BLaER1 treated with 17β-estradiol and CSF1 and Interleukin-3, amounts not matched to agents 10 nM and 100 nM (cell line): ENCODE results near the gene UBXN2A.

ENCODE experiments used
- H3K27ac ChIP-seq, 11 experiments: shearing (Covaris generic); formaldehyde crosslinking; 2 replicates each; pipeline ENCODE4 v1.8.1; 2022
- H3K27me3 ChIP-seq, 11 experiments: shearing (Covaris generic); formaldehyde crosslinking; 2 replicates each; pipeline ENCODE4 v1.8.1; 2022
- H3K36me3 ChIP-seq, 11 experiments: shearing (Covaris generic); formaldehyde crosslinking; 2 replicates each; pipeline ENCODE4 v1.8.1; 2022
- H3K4me1 ChIP-seq, 10 experiments: shearing (Covaris generic); formaldehyde crosslinking; 2 replicates each; pipeline ENCODE4 v1.8.1; 2022
- H3K4me2 ChIP-seq, 11 experiments: shearing (Covaris generic); formaldehyde crosslinking; 2 replicates each; pipeline ENCODE4 v1.8.1; 2022
- H3K4me3 ChIP-seq, 10 experiments: shearing (Covaris generic); formaldehyde crosslinking; 2 replicates each; pipeline ENCODE4 v1.8.1; 2022
- H3K9ac ChIP-seq, 11 experiments: shearing (Covaris generic); formaldehyde crosslinking; 2 replicates each; pipeline ENCODE4 v1.8.1; 2022
- H3K9me3 ChIP-seq, 11 experiments: shearing (Covaris generic); formaldehyde crosslinking; replicated peaks in 1 of 11; 2 replicates each; pipeline ENCODE4 v1.8.1; 2022
- H4K20me1 ChIP-seq, 11 experiments: shearing (Covaris generic); formaldehyde crosslinking; 2 replicates each; pipeline ENCODE4 v1.8.1; 2022
- Cebpa-rat ChIP-seq, 11 experiments: shearing (Covaris generic); IDR thresholded peaks; 2 replicates each; pipeline ENCODE4 v1.8.1; 2022

Gene UBXN2A

GRCh38 chr2:24045511-24046508 lies 105.5 kb downstream of the UBXN2A start:
- Histone ChIP-seq H3K4me2 (peak overlapping the region; percentile 67 to 88 (median 80)), H3K4me1 (peaks cover 31 to 43% (median 41%) of the 10 kb centered on the region in 10 experiments), H3K9ac (peak overlapping the region; percentile 74 to 85 (median 82); a peak in 13 of 22 replicates), H3K27me3 (peaks cover 28 to 33% (median 32%) of the 10 kb centered on the region in 11 experiments), H3K27ac (no peak overlapping the region), H3K9me3 (no peaks in the 10 kb centered on the region), H4K20me1 (peaks cover 0 to 8% (median 0%) of the 10 kb centered on the region in 11 experiments; a peak in 4 of 22 replicates), H3K36me3 (peaks cover 0 to 2% (median 0%) of the 10 kb centered on the region in 11 experiments; a peak in 1 of 22 replicates), H3K4me3 (peak overlapping the region; percentile 74 to 90 (median 80); a peak in 19 of 20 replicates)
- TF ChIP-seq Cebpa-rat (IDR thresholded peaks at IDR 0.05), result no peak

GRCh38 chr2:24046599-24046929 lies 106.3 kb downstream of the UBXN2A start:
- H4K20me1 ChIP-seq, result peaks cover 0 to 8% (median 0%) of the 10 kb centered on the region in 11 experiments; a peak in 4 of 22 replicates
- peak overlapping the region; percentile 4 to 79 (median 65); a peak in 18 of 22 replicates for H3K27ac ChIP-seq
- no peak for TF ChIP-seq Cebpa-rat (IDR thresholded peaks at IDR 0.05)
- H3K4me2 ChIP-seq, result peak overlapping the region; percentile 67 to 88 (median 80)
- no peaks in the 10 kb centered on the region; a peak in 1 of 22 replicates for H3K36me3 ChIP-seq
- peaks cover 31 to 43% (median 41%) of the 10 kb centered on the region in 10 experiments for H3K4me1 ChIP-seq
- H3K27me3 ChIP-seq, result peaks cover 35 to 41% (median 40%) of the 10 kb centered on the region in 11 experiments
- H3K9me3 ChIP-seq, result no peaks in the 10 kb centered on the region
- H3K9ac ChIP-seq, result peak overlapping the region; percentile 74 to 85 (median 82)
- H3K4me3 ChIP-seq, result peak overlapping the region; percentile 74 to 90 (median 80)

- Histone ChIP-seq H3K36me3 (no peaks in the 10 kb centered on the region; a peak in 1 of 22 replicates), H3K9me3 (no peaks in the 10 kb centered on the region), H3K4me1 (peaks cover 31 to 43% (median 41%) of the 10 kb centered on the region in 10 experiments), H3K27ac (peak within 1 kb of the TSS; percentile 4 to 79 (median 65); a peak in 20 of 22 replicates), H3K9ac (peak within 1 kb of the TSS; percentile 74 to 85 (median 82)), H3K27me3 (peaks cover 41 to 47% (median 45%) of the 10 kb centered on the region in 11 experiments), H3K4me2 (peak within 1 kb of the TSS; percentile 67 to 88 (median 80)), H4K20me1 (peaks cover 0 to 8% (median 0%) of the 10 kb centered on the region in 11 experiments; a peak in 3 of 22 replicates), H3K4me3 (peak within 1 kb of the TSS; percentile 74 to 90 (median 80))
- no peak for TF ChIP-seq Cebpa-rat (IDR thresholded peaks at IDR 0.05)
Measured at GRCh38 chr2:24046930-24047702, 106.9 kb downstream of the UBXN2A start, which contains the start of gene WDCP. Gene WDCP, minus strand, starts transcription at chr2:24047391. Its CDS starts 7,897 bp downstream, at chr2:24039494.

GRCh38 chr2:24047703-24048033 lies 107.4 kb downstream of the UBXN2A start:
- Histone ChIP-seq H3K9me3 (no peaks in the 10 kb centered on the region), H4K20me1 (peaks cover 0 to 8% (median 0%) of the 10 kb centered on the region in 11 experiments; a peak in 3 of 22 replicates), H3K27ac (no peak overlapping the region; a peak in 1 of 22 replicates), H3K27me3 (peaks cover 43 to 52% (median 51%) of the 10 kb centered on the region in 11 experiments), H3K4me2 (peak overlapping the region; percentile 55 to 78 (median 64)), H3K9ac (0 out of 22 replicates have a peak overlapping the region, but pooled peaks of 1 of the 11 experiments have one; percentile 30), H3K4me1 (peaks cover 31 to 43% (median 41%) of the 10 kb centered on the region in 10 experiments), H3K4me3 (peak overlapping the region in 4 of 10 experiments; percentile 12 to 82 (median 74); a peak in 2 of 20 replicates), H3K36me3 (no peaks in the 10 kb centered on the region; a peak in 1 of 22 replicates)
- TF ChIP-seq Cebpa-rat (IDR thresholded peaks at IDR 0.05), result no peak

GRCh38 chr2:24048769-24049484 lies 108.7 kb downstream of the UBXN2A start:
- H3K27me3 ChIP-seq, result peaks cover 43 to 62% (median 54%) of the 10 kb centered on the region in 11 experiments
- no peaks in the 10 kb centered on the region for H3K9me3 ChIP-seq
- peak overlapping the region; percentile 52 to 76 (median 65) for H3K4me3 ChIP-seq
- no peak for TF ChIP-seq Cebpa-rat (IDR thresholded peaks at IDR 0.05)
- H3K4me2 ChIP-seq, result peak overlapping the region; percentile 81 to 95 (median 90)
- H4K20me1 ChIP-seq, result peaks cover 0 to 5% (median 0%) of the 10 kb centered on the region in 11 experiments; a peak in 4 of 22 replicates
- H3K4me1 ChIP-seq, result peaks cover 31 to 43% (median 41%) of the 10 kb centered on the region in 10 experiments
- no peaks in the 10 kb centered on the region for H3K36me3 ChIP-seq
- H3K9ac ChIP-seq, result peak overlapping the region; percentile 38 to 71 (median 56); a peak in 14 of 22 replicates
- no peak overlapping the region for H3K27ac ChIP-seq

- no peak for TF ChIP-seq Cebpa-rat (IDR thresholded peaks at IDR 0.05)
- peak within 1 kb of the TSS; percentile 38 to 71 (median 56); a peak in 18 of 22 replicates for H3K9ac ChIP-seq
- H3K27me3 ChIP-seq, result peaks cover 43 to 62% (median 54%) of the 10 kb centered on the region in 11 experiments
- H3K4me3 ChIP-seq, result peak within 1 kb of the TSS; percentile 52 to 76 (median 65)
- H3K4me1 ChIP-seq, result peaks cover 31 to 43% (median 41%) of the 10 kb centered on the region in 10 experiments
- peak within 1 kb of the TSS; percentile 81 to 95 (median 90) for H3K4me2 ChIP-seq
- H3K27ac ChIP-seq, result no peak within 1 kb of the TSS
- H4K20me1 ChIP-seq, result peaks cover 0 to 5% (median 0%) of the 10 kb centered on the region in 11 experiments; a peak in 4 of 22 replicates
- H3K36me3 ChIP-seq, result no peaks in the 10 kb centered on the region
- no peaks in the 10 kb centered on the region for H3K9me3 ChIP-seq
Measured at GRCh38 chr2:24049485-24050021, 109.3 kb downstream of the UBXN2A start, which contains the start of gene FKBP1B. Gene FKBP1B, plus strand, starts transcription at chr2:24049741. Its CDS starts 109 bp downstream, at chr2:24049850.
